GM19455 (cell line): ENCODE results near the gene CTIF.

ENCODE experiments used
- ATAC-seq: cut with Tn5 transposase; IDR thresholded peaks from one replicate; pipeline ENCODE4 v1.9.1; 2021; ENCODE audit not compliant: unreplicated experiment

CTIF gene

DNA sequence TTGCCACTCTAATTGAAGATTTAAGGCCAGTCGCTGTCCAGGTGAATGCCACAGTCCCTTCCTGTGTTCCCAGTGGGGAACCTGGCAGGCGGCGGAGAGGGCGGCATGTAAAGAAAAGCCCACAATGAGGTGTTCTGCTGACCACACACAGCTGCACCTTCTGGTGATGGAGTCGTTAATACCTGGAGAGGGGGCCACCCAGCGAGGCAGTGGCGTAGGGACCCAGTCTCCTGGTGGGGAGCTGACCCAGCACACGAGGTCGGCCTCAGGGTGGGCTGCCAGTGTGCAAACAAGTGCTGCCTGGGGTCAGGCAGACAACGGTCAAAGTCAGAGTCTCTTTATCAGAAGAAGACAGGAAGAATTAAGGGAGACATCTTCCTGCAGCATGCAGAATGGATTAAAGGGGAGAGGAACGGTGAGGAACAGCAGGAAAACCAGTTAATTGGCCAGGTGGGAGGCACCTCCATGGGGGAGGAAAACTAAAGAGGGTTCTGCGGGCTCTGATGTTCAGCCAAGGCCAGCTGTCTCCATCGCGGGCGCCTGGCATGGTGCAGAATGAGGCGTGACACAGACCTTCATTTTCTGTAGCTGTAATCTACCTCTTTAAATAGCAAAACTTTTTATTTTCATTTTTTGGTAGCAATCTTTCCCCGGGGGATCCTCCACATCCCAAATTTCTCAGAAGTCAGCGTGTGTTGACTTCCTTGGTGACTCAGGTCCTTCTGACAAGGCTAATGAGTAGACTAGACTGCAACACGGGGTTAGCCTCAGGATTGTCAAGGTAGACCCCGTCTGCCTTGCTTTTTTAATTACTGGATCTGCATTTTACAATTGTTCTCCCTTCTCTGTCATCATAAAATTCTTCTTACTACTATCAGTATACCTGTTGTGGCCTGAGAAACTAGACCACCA lies 333.7 kb downstream of the CTIF start:
- ATAC-seq, result no peak

DNA sequence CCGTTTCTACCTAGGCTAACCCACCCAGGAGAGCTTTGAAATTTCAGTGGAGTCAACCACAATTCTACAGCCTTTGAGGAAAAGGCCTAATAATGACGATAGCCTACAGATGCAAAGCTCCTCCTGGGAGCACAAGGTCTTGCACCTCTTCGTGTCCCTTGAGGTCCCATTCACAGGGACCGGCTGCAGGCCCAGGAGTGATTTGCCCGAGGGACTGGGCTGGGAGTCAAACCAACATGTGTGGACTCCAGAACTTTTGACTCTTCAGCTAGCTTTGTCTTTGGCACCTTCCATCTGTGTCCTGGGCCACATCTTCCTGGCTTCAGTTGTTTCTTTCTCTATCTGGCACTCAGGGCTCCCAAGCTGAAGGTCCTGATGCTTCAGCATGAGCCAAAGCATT lies 335.4 kb downstream of the CTIF start:
- ATAC-seq, result no peak

DNA sequence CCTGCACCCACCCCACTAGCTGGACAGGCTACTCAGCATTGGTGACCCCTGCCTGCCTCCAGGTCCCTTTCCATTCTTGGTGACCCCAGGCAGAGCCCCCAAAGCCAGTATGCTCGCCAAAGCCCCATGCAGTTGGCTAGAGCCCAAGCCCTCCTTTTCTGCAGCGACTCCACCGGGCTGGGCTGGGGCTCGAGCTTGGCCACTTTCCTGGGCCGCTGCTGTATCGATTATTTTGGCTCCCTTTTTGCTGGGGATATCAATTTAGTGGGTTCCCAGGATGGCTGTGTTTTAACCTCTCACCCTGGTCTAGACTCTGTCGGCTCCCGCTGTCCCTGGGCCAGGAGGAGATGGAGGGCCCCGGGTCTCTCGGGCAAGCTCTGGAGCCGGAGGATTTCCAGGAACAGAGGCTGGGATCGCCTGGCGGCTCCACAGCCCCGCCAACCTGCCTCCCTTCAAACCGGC lies 335.9 kb downstream of the CTIF start:
- no peak for ATAC-seq

DNA sequence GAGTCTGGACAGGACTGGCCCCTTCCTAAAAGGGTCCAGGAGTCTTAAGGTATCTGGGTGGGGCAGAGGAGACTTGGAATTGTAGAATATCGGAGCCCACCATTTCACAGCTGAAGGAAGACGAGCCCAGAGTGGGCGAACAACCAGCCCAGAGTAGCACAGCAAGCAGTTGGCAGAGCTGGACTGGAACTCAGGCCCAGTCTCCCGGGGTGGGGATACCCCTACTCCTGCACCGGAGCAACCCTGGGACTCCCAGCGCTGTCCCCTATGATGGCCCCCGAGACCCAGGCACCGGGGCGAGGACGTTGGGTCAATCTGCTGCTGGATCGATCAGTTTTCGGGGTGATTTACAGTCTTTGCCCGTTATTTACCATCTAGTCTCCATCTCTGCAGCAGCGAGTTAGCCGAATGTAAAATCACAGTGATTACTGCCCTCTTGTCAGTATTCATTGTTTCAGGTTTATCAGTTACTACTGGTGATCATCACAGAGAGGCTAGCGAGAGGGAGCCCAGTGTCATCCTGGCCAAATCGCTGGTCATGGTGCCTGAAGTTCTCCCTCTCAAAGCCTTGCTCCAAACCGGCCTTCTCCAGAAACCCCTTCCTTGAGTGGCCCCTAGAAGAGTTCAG lies 336.6 kb downstream of the CTIF start:
- no peak for ATAC-seq

DNA sequence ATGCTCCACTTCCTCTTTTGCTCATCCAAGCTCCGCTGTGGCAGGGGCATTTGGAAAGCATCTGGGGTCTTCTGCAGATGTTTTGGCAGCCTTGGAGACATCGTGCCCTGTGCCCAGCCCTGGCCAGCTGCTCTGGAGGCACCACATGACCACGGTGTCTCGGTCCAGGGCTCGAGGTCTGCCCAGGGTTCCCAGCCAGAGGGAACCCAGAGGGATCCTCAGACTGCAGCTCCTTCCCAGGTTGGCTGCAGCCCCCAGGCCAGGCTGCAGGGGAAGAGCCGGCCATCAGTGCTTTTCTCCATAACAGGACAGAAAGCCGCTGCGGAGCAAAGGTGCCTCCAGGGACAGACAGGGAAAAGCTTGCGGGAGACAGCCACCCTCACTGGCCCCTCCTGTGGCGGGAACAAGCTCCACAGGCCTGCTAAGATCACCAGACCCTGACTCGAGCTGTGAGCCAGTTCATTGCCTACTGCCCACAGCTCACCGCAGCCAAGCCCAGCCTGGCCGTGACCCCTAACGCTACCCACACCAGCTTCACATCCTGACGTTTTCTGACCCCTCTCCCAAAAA lies 337.2 kb downstream of the CTIF start:
- ATAC-seq, result no peak

DNA sequence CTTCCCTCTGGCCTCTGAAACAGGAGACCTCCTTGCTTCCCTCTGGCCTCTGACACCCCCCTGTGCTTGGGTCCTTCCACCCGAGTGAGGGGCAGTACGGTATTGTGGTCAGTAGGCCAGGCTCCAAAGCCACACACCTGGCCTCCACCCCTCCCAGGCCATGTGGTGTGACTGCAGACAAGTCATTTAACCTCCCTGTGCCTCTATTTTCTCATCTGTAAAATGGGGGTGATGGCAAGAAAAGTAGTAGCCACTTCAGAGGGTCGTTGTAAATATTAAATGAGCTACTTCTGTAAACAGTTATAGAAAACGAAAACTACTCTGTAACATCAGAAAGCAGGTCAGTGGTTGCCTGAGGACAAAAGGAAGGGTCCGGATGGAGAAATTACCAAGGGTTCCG lies 337.8 kb downstream of the CTIF start:
- no peak for ATAC-seq

DNA sequence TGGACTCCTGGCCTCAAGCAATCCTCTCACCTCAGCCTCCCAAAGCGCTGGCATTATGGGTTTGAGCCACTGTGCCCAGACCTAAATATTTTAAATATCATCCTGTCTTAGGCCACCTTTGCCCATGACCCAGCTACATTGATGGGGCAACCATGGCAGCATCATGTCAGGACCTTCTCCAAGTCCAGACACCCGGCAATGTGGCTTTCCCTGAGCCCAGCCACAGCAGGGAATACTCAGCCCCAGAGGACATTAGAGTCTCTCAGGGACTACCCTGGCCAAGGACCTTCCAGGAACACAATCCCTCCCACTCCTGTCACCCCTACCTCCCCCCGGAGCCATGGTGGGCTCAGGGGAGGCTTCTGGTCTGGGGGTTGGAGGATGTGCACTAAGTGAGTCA lies 339.1 kb downstream of the CTIF start:
- ATAC-seq, result no peak

DNA sequence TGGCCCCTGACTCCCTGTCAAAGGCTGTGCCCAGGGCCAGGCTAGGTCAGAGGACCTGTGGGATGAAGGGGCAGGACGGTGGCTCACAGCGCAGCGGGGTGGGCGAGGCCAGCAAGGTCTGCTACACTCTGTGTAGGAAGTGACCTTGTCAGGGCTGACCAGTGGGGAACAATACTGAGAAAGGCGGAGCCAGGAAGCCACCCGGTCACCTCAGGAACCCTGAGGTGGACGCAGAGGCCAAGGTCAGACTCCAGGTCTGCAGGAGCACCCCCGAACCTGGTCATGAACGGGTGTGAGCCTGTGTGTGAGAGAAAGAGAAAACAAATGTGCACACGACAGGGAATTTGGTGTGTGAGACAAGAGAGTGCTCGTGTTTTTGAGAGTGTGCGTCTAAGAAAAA lies 339.6 kb downstream of the CTIF start:
- no peak for ATAC-seq

DNA sequence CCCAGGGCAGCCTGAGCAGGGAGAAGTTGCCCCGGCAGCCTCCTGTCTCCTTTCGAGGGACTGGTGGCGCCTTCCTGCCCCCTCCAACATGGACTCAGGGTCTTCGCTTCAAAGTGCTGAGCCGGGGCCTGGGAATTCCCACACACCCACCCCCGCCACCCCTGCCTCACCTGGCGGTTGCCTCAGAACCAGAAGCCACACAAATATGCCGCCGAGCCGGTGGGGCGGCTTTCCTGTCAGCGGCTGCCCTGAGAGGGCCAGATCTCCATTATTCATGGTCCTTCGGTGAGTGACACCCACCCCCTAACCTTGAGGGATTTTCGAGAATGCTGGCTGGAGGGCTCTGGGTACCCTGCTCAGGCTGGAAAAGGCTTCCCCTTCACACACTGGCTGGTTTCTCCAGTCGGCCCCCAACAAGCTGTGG lies 340.2 kb downstream of the CTIF start:
- ATAC-seq, result no peak

DNA sequence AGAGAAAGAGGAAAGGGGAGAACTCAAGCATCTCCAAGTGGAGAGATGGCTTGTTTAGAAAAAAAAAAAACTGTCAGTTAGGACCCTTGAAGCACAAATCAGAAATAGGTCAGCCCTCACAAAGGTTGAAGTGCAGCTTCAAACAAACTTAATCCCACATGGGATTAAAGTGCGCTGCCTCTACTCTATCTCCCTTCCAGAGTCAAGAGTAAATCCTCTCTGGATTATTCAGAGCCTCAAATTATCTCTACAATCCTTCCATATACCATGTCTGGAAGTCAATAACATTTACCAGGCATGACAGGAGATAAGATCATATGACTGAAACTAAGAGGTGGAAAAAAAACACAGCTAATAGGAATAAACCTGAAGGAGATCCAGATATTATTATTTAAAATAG lies 342.1 kb downstream of the CTIF start:
- ATAC-seq, result no peak

DNA sequence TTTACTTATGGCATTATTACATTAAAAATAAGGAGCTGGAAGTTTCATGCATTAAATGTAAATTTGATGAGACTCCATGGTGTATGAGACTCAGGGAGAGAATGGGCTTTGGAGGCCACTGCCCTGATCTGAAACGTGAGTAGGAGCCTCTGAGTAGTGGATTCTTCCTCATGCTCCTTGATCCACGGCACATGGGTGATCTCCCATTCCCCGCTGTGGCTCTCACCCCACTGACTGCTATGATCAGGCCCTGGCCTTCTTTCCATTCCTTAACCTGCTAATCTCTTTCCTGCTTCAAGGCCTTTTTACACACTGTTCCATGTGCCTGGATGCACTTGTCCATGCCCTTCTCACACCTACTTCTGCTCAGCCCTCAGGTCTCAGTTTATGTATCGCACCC lies 343.5 kb downstream of the CTIF start:
- no peak for ATAC-seq

DNA sequence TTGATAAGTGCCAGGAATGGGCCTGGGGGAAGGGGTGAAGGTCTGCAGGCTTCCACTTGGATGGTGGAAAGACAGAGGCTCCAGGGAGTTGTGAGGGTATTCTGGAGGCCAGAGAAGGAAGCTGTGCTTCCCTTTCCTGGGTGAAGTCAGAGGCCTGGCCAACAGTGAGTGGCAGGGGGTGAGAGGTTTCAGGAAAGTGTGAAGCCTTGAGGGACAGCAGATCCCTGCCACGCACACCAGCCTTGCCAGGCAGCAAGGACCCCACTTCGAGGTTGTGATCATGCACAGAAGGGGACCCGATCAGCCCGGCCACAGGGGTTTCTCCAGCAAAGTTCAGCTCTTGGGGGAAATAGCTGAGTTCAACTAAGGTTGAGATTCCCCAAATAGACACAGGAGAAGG lies 345.5 kb downstream of the CTIF start:
- no peak for ATAC-seq

DNA sequence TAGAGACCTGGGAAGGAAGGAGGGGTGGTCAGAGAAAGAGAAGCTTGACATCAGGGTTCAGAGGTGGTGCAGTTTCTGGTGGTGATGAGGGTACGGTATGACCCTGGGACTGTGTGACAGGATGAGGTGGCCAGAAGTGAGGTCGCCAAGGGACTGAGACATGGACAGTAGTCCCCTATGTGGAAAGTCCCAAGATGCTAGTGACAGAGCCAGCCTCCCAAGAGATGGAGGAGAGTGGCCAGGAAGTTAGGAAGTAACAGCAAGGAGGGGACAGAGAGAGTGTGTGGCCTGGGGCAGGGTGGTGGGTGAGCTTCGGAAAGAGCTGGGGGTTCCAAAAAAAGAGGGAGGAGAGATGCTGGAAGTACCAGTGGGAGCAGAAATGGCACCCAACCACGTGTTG lies 345.9 kb downstream of the CTIF start:
- no peak for ATAC-seq

DNA sequence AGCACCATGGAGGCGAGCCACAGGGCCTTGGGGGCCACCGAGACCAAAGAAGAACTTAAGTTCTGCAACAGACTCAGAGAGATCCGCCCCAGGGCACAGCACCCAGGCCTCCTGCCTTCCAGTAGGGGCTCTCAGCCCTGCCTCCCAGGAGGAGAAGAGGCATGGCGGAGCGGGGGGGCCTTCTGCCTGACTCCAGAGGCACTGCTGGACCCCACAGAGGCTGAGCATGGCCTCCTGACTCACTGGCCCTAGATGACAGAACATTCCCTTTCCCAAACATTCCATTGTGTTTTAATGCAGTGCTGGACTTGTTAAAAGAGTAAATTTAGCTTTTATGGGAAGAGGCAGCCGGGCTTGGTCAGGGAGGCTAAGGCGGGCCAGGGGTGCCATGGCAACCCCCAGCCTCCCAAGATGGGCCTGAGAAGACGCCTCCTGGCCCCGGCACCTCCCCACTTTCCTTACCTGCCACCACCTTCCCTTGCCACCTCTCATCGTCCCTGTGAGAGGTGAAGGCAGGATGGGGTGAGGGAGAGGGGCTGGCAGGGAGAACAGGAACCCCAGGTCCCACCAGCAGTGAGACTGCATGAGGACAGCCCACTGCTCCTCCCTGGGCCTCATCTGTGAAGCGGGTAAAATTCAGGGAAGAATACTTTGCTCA lies 346.6 kb downstream of the CTIF start:
- no peak for ATAC-seq

DNA sequence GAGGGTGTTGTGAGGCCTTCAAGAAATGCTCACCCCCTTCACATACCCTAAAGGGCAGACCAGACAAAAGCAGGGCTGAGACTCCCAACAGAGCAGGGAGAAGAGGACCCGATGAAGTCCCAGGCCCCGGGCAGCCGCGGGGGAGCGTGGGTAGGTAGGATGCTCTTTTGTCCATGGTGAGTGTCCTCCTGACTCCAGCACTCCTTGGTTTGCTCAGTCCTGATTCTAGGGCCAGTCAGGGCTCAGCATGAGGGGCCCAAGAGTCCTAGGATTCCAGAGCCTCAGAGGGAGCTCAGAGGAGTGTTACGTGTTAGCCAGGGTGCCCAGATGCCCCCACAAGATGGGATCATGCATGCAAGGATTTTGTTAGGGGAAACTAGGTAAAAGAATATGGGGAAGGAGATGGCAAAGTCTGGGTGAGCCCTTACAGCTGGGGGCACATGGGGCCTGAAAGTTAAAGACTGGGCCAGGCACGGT lies 347.1 kb downstream of the CTIF start:
- no peak for ATAC-seq

DNA sequence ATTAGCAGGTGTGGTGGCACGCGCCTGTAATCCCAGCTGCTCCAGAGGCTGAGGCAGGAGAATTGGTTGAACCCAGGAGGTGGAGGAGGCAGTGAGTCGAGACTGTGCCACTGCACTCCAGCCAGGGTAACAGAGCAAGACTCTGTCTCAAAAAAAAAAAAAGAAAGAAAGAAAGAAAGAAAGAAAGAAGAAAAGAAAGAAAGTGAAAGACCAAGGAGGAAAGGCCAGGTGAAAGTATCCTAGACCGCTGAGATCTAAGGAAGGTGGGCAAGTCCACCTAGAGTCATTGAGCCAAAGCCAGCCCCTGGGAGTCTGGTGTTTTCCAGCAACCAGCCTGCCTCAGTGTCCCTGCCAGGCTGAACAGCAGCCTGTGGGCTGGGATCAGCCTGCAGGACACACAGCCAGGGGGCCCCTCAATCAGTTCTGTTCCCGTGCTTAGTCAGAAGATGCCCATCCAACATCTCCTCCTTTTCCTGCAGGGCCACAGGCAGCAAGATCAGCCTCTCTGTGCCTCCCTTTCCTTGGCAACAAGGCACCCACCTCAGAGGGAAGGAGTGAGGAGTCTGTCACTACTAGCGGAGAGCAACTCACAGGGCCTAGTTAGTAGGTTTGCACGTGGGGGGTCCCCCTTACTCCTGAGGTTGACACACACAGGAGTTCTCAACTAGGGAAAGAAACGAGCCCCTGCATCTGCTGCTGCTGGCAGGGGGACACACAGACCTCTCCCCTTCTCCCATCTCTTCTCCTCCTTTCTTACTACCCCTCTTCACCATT lies 347.9 kb downstream of the CTIF start:
- ATAC-seq, result no peak

DNA sequence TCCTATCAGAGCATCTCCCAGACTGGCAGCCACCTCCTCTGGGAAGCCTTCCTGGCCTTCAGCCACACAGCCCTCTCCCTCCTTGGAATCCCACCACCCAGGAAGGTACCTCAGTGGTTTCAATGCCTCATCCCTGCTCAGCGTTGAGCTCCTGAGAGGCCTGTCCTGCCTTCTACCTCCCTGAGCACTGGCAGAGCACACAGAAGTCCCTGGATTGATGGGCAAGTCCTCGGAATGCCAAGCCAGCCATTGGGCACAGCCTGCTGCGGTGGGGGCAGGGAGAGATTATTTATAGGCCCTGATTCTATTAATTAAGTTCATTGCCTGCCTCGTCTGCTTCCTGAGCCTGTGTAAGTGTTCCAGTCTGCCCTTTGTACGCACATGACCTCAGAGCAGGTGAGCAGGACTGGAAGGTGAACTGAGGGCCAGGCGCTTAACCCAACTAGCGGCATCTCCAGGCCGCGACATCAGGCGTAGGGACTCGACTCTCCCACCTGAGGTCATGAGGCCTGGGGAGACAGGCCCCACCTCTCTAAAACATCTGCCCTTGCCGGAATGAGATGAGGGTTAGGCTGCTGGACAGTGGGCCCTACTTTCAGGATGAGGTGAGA lies 348.6 kb downstream of the CTIF start:
- ATAC-seq, result no peak

DNA sequence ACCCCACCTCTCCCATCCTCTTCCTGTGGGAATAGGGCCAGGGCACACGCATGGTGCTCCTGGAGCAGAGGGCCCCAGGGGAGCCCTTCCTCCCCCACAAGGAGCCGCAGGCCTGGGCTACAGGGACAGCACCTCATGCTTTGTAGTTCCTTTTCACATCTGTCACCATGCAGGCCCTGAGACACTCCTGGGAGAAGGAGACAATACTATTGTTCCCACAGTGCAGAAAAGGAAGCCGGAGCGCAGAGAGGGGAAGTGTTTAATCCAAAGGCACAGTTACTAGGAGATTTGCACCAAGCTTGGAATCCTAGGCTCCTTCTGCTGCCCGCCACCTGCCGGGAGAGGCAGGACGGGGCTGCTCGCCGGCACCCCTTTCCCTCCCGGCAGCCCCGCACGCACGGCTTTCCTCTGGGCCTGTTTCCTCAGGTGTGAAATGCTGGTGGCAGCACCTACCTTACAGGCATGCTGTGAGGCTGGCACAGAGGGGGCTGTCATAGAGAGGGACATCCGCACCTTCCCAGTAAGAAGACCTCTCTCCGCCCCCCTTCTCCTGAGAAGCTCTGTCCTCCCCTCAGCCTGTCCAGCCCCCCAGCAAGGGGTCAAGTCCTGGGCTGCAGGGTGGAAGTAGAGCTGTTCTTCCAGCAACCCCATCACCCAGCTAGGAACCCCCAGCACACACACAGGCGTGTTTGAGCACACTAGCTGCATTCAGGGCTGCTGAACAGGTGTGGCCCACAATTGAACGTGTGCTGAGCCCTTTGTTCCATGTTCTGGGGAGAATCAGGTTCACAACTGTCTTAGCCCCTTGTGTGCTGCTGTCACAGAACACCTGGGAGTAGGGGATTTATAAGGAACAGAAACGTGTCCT lies 349.3 kb downstream of the CTIF start:
- no peak for ATAC-seq

DNA sequence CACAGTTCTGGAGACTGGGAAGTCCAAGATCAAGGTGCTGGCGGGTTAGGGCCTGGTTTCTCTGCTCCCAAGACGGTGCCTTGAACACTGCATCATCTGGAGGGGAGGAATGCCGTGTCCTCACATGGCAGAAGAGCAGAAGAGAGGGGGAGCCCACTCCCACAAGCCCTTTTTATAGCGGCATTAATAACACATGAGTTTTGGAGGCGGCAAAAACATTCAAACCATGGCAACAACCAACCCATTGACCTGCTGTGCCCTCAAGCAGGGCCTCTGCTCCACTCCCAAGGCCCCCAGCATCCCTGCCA lies 349.9 kb downstream of the CTIF start:
- ATAC-seq, result no peak
